ENCODE measurements around the gene FAM13A. TPM values are rescaled to one million over a fixed set of nuclear protein-coding genes. Genes with fewer than 3 reads are reported as not detected.

FAM13A gene
- total and polyA plus RNA-seq, 2 experiments from 2014 or later = 5.3 to 6.6 TPM

DNA sequence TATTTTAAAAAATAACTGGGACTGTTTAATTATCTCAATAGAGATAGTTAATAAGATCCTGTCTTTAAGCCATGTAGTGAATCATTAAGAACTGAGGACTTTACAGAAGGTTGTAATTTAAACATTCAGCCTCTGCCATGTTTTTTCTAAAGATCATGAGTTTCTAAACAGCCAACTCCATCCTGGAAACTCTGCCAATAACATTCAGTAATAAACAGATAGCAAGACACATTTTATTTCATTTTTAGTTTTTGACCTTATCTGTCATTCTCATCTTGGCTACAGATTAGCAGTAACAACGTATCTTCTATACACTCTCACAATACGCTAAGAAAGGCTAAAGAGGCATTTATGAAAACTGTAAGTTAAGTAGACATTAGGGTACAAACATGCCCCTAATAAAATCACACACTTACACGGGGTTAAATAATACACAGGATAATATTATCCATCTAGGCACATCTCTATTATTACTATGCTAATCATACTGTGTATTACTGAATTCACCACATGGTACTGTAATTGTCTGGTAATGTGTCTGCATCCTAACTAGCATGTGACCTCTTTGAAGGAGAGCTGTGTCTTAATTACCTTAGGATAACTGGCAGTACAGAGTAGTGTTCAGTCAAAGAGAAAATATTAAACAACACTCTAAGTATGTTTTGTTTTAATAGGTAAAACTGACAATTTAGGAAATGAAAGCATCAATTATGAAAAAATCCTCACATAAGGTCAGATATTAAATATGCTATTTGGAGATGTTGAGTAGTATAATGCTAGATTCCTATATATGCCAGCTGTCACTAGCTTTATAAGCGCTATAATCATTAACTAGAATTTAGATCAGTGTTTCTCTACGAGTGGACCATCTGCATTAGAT lies 236.9 kb downstream of the FAM13A start:
- Histone ChIP-seq H3K27me3 (replicated peaks; ENCODE audit: insufficient read depth) (no peaks in the 10 kb centered on the region), H3K9me3 (ENCODE audit: low read depth) (no peaks in the 10 kb centered on the region), H3K27ac (no peak overlapping the region), H3K4me3 (no peak overlapping the region), H3K79me2 (ENCODE audit: insufficient read depth) (no peaks in the 10 kb centered on the region), H3K4me2 (ENCODE audit: unreplicated experiment) (no peak overlapping the region), H3K36me3 (ENCODE audit: low read depth) (no peaks in the 10 kb centered on the region), H3K9ac (no peak overlapping the region), H2AFZ (no peak overlapping the region), H4K20me1 (ENCODE audit: insufficient read depth) (no peaks in the 10 kb centered on the region), H3K9me2 (ENCODE audit: insufficient read depth) (no peaks in the 10 kb centered on the region), H3K4me1 (ENCODE audit: insufficient read depth) (peaks cover 25% of the 10 kb centered on the region), H3F3A (ENCODE audit: insufficient read depth) (peaks cover 26% of the 10 kb centered on the region)
- in situ Hi-C loops (cut with MboI) = loop anchor here (25.0 kb wide), 1 partner anchor 283 kb away; no protein-coding TSS in a partner anchor
- WGBS, 2 experiments (ENCODE audit: low coverage in 1 of 2, low lambda C conversion rate in 2 of 2, missing lambda C conversion rate in 2 of 2) = 33 to 46% methylated on average over 5 of the region's 5 CpGs
- DNase-seq = no peak
- no peak for TF ChIP-seq EZH2phosphoT487 (IDR thresholded peaks at IDR 0.05; ENCODE audit: insufficient read depth, low read depth)
- no peak for TF ChIP-seq EZH2 (IDR thresholded peaks at IDR 0.05; ENCODE audit: insufficient read depth, poor library complexity, severe bottlenecking)

DNA sequence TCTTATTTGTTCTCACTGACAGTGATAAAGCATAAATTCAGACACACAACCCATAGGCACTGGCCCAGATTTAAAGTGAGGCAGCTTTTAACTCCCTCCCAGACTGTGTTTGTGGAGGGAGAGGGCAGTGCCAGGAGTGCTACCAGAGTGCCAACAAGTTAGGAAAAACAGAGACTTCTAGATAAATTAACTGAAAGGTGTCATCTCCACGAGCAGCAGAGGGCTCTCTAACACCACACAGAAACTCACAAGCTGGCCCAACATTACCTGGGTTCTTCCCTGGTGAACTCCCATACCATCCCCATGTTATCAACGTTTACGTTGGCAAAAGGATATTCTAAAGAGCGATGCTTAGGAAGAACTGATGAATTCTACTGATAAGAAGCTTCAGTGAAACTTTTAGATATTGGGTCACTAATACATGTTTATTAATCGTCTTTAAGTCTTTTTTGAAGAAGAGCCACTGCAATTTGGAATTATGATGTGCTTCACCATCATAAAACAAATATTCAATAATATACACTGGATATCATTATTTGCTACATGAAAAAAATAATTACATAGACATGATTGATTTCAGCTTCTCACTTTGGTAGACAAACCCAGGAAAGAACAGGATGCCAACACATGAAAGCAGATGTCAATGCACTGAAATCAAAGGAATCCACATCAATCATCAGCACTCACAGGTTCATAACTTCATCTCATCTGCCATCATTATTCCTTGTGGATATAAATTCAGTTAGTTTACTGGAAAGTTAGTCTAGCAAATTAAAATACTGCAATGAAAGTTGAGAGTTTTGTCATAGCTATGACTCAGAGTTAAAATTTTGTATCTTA lies 238.1 kb downstream of the FAM13A start:
- Histone ChIP-seq H3K4me2 (ENCODE audit: unreplicated experiment) (no peak overlapping the region), H3K9me3 (ENCODE audit: low read depth) (no peaks in the 10 kb centered on the region), H2AFZ (no peak overlapping the region), H4K20me1 (ENCODE audit: insufficient read depth) (no peaks in the 10 kb centered on the region), H3K27ac (no peak overlapping the region), H3K4me3 (no peak overlapping the region), H3K27me3 (replicated peaks; ENCODE audit: insufficient read depth) (no peaks in the 10 kb centered on the region), H3K9me2 (ENCODE audit: insufficient read depth) (no peaks in the 10 kb centered on the region), H3K4me1 (ENCODE audit: insufficient read depth) (peaks cover 20% of the 10 kb centered on the region), H3K79me2 (ENCODE audit: insufficient read depth) (no peaks in the 10 kb centered on the region), H3K36me3 (ENCODE audit: low read depth) (no peaks in the 10 kb centered on the region), H3K9ac (no peak overlapping the region), H3F3A (ENCODE audit: insufficient read depth) (peaks cover 20% of the 10 kb centered on the region)
- 19% methylated on average over 5 of the region's 5 CpGs for WGBS, 2 experiments (ENCODE audit: low coverage in 1 of 2, low lambda C conversion rate in 2 of 2, missing lambda C conversion rate in 2 of 2)
- in situ Hi-C loops (cut with MboI) = loop anchor here (25.0 kb wide), 1 partner anchor 282 kb away; no protein-coding TSS in a partner anchor
- TF ChIP-seq EZH2phosphoT487 (IDR thresholded peaks at IDR 0.05; ENCODE audit: insufficient read depth, low read depth) = no peak
- no peak for TF ChIP-seq EZH2 (IDR thresholded peaks at IDR 0.05; ENCODE audit: insufficient read depth, poor library complexity, severe bottlenecking)
- peak; percentile 65 for DNase-seq

DNA sequence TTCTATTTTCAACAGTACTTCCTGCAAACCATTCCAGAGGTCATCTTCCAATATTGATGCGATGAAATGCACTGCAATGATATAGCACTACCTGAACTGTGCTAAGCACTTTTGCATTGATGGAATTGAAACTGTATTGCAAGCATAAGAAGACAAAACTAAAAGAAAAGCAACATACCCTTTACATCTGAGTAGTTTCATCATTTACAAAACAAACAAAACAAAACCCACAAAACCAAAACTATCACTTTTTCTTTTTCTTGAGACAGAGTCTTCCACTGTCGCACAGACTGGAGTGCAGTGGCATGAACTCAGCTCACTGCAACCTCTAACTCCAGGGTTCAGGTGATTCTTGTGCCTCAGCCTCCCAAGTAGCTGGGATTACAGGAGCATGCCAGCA lies 239.2 kb downstream of the FAM13A start:
- Histone ChIP-seq H3K27me3 (replicated peaks; ENCODE audit: insufficient read depth) (no peaks in the 10 kb centered on the region), H3K4me3 (no peak overlapping the region), H4K20me1 (ENCODE audit: insufficient read depth) (no peaks in the 10 kb centered on the region), H3K36me3 (ENCODE audit: low read depth) (no peaks in the 10 kb centered on the region), H3K9me2 (ENCODE audit: insufficient read depth) (no peaks in the 10 kb centered on the region), H3K4me2 (ENCODE audit: unreplicated experiment) (no peak overlapping the region), H2AFZ (no peak overlapping the region), H3K79me2 (ENCODE audit: insufficient read depth) (no peaks in the 10 kb centered on the region), H3K9ac (no peak overlapping the region), H3K9me3 (ENCODE audit: low read depth) (no peaks in the 10 kb centered on the region), H3K4me1 (ENCODE audit: insufficient read depth) (peaks cover 17% of the 10 kb centered on the region), H3K27ac (no peak overlapping the region), H3F3A (ENCODE audit: insufficient read depth) (peaks cover 9% of the 10 kb centered on the region)
- TF ChIP-seq EZH2 (IDR thresholded peaks at IDR 0.05; ENCODE audit: insufficient read depth, poor library complexity, severe bottlenecking) = no peak
- WGBS, 2 experiments (ENCODE audit: low coverage in 1 of 2, low lambda C conversion rate in 2 of 2, missing lambda C conversion rate in 2 of 2) = 94 to 95% methylated on average over 2 of the region's 2 CpGs
- in situ Hi-C loops (cut with MboI) = loop anchor here (25.0 kb wide), 1 partner anchor 280 kb away; no protein-coding TSS in a partner anchor
- DNase-seq = no peak

DNA sequence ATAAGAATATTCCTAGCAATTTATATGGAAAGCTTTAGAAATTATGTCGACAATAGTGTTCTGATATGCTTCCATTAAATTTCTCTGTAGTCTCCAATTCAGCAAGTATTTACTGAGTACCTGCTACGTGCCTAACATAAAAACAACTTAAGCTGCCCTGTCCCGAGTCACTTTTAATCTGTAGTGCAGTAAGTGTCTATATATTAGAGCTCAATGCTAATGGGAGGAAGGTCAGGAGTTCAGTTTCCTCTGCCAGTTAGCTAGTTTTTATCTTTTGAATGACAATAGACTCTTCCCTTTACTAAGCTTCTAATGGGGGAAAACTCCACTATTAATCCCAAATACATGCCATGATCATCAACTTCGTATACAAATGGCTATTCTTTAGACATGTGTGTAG lies 240.6 kb downstream of the FAM13A start:
- Histone ChIP-seq H3K27me3 (replicated peaks; ENCODE audit: insufficient read depth) (no peaks in the 10 kb centered on the region), H3K9me3 (ENCODE audit: low read depth) (no peaks in the 10 kb centered on the region), H3K4me2 (ENCODE audit: unreplicated experiment) (no peak overlapping the region), H3K9ac (no peak overlapping the region), H3K9me2 (ENCODE audit: insufficient read depth) (no peaks in the 10 kb centered on the region), H3F3A (ENCODE audit: insufficient read depth) (no peaks in the 10 kb centered on the region), H4K20me1 (ENCODE audit: insufficient read depth) (no peaks in the 10 kb centered on the region), H3K36me3 (ENCODE audit: low read depth) (no peaks in the 10 kb centered on the region), H3K79me2 (ENCODE audit: insufficient read depth) (no peaks in the 10 kb centered on the region), H3K4me3 (no peak overlapping the region), H3K27ac (no peak overlapping the region), H2AFZ (no peak overlapping the region), H3K4me1 (ENCODE audit: insufficient read depth) (peaks cover 5% of the 10 kb centered on the region)
- in situ Hi-C loops (cut with MboI) = loop anchor here (25.0 kb wide), 1 partner anchor 279 kb away; no protein-coding TSS in a partner anchor
- no peak for TF ChIP-seq EZH2phosphoT487 (IDR thresholded peaks at IDR 0.05; ENCODE audit: insufficient read depth, low read depth)
- TF ChIP-seq EZH2 (IDR thresholded peaks at IDR 0.05; ENCODE audit: insufficient read depth, poor library complexity, severe bottlenecking) = no peak
- 78 to 82% methylated on average over 4 of the region's 4 CpGs for WGBS, 2 experiments (ENCODE audit: low coverage in 1 of 2, low lambda C conversion rate in 2 of 2, missing lambda C conversion rate in 2 of 2)
- no peak for DNase-seq
